WTC11 (cell line): ENCODE measurements around the gene C20orf141. TPM values are rescaled to one million over a fixed set of nuclear protein-coding genes. Genes with fewer than 3 reads are reported as not detected.

Source experiments
- ATAC-seq: fragments of 200-7000 bp; cut with Tn5 transposase; 2 replicates; pipeline ENCODE4 v1.10.0; 2021; ENCODE audit warnings: mild to moderate bottlenecking, moderate library complexity
- CTCF ChIA-PET: fragments of 300-600 bp; sonication (Branson Sonifier 250); formaldehyde crosslinking; loops from one replicate; lab custom pipeline; 2021; ENCODE audit warnings: antibody characterized with exemption; lab: Charles Lee
- POLR2A ChIA-PET: fragments of 350-600 bp; sonication (Branson Sonifier 250); formaldehyde crosslinking; loops from one replicate; lab custom pipeline; 2021; ENCODE audit warnings: antibody characterized with exemption; lab: Charles Lee
- DNase-seq: peaks from one replicate; pipeline ENCODE4 v3.0.0; 2021; ENCODE audit warnings: low spot score
- H3K27ac Mint-ChIP-seq: 2 replicates; pipeline ENCODE4 v1.8.0; 2021; ENCODE audit warnings: mixed read lengths
- H3K27me3 Mint-ChIP-seq: 2 replicates; pipeline ENCODE4 v1.8.0; 2021; ENCODE audit warnings: low read depth, mild to moderate bottlenecking, moderate library complexity, mixed read lengths
- H3K36me3 Mint-ChIP-seq: 2 replicates; pipeline ENCODE4 v1.8.0; 2021; ENCODE audit warnings: mixed read lengths
- H3K4me1 Mint-ChIP-seq: 2 replicates; pipeline ENCODE4 v1.8.0; 2022; ENCODE audit warnings: mixed read lengths
- H3K4me3 Mint-ChIP-seq: 2 replicates; pipeline ENCODE4 v1.8.0; 2021; ENCODE audit warnings: mild to moderate bottlenecking, moderate library complexity, mixed read lengths
- H3K9me3 Mint-ChIP-seq: 2 replicates; pipeline ENCODE4 v1.8.0; 2021; ENCODE audit warnings: mixed read lengths
- AFF4 ChIP-seq: sonication (generic); formaldehyde crosslinking; IDR thresholded peaks from 2 replicates; pipeline ENCODE4 v1.8.1; 2023; ENCODE audit warnings: mild to moderate bottlenecking, missing genetic modification reagents, borderline replicate concordance
- ARID4B ChIP-seq: sonication (generic); formaldehyde crosslinking; IDR thresholded peaks from 2 replicates; pipeline ENCODE4 v1.8.0; 2023; ENCODE audit warnings: missing genetic modification reagents, mild to moderate bottlenecking, borderline replicate concordance
- ERG ChIP-seq: fragments of 250-450 bp; sonication (Bioruptor Pico); IDR thresholded peaks from 2 replicates; pipeline ENCODE4 v1.8.0; 2021; ENCODE audit warnings: mild to moderate bottlenecking
- ESRRA ChIP-seq: sonication (generic); formaldehyde crosslinking; IDR thresholded peaks from 2 replicates; pipeline ENCODE4 v1.8.1; 2022; ENCODE audit warnings: mild to moderate bottlenecking, missing genetic modification reagents, borderline replicate concordance
- ETV6 ChIP-seq: sonication (generic); formaldehyde crosslinking; IDR thresholded peaks from 2 replicates; pipeline ENCODE4 v1.8.1; 2022; ENCODE audit warnings: mild to moderate bottlenecking, missing genetic modification reagents
- FOXJ3 ChIP-seq: sonication (generic); formaldehyde crosslinking; IDR thresholded peaks from 2 replicates; pipeline ENCODE4 v1.9.0; 2021; ENCODE audit warnings: missing genetic modification reagents, mild to moderate bottlenecking, borderline replicate concordance
- FOXP1 ChIP-seq: sonication (generic); formaldehyde crosslinking; IDR thresholded peaks from 2 replicates; pipeline ENCODE4 v1.8.0; 2022; ENCODE audit warnings: missing genetic modification reagents, mild to moderate bottlenecking, moderate library complexity, borderline replicate concordance
- IRF1 ChIP-seq: sonication (generic); formaldehyde crosslinking; IDR thresholded peaks from 2 replicates; pipeline ENCODE4 v1.8.0; 2023; ENCODE audit warnings: missing genetic modification reagents
- NFATC4 ChIP-seq: fragments of 250-450 bp; sonication (Bioruptor Pico); IDR thresholded peaks from 2 replicates; pipeline ENCODE4 v1.9.0; 2021; ENCODE audit warnings: mild to moderate bottlenecking
- NFE2L1 ChIP-seq: sonication (generic); formaldehyde crosslinking; IDR thresholded peaks from 2 replicates; pipeline ENCODE4 v1.8.1; 2023; ENCODE audit warnings: missing genetic modification reagents
- NFYB ChIP-seq: sonication (generic); formaldehyde crosslinking; conservative IDR thresholded peaks from 2 replicates; pipeline ENCODE4 v1.8.0; 2022; ENCODE audit warnings: low read depth, missing genetic modification reagents
- NR1H2 ChIP-seq: sonication (generic); formaldehyde crosslinking; IDR thresholded peaks from 2 replicates; pipeline ENCODE4 v1.9.0; 2021; ENCODE audit warnings: mild to moderate bottlenecking, moderate library complexity, missing genetic modification reagents
- OVOL2 ChIP-seq: fragments of 250-450 bp; sonication (Bioruptor Pico); IDR thresholded peaks from 2 replicates; pipeline ENCODE4 v1.9.0; 2021; ENCODE audit warnings: mild to moderate bottlenecking, borderline replicate concordance
- RELA ChIP-seq: sonication (generic); formaldehyde crosslinking; IDR thresholded peaks from 2 replicates; pipeline ENCODE4 v1.8.1; 2022; ENCODE audit warnings: missing genetic modification reagents, mild to moderate bottlenecking, borderline replicate concordance
- SMAD4 ChIP-seq: sonication (generic); formaldehyde crosslinking; IDR thresholded peaks from 2 replicates; pipeline ENCODE4 v1.8.0; 2022; ENCODE audit warnings: mild to moderate bottlenecking, missing genetic modification reagents
- SP1 ChIP-seq: sonication (generic); formaldehyde crosslinking; conservative IDR thresholded peaks from 2 replicates; pipeline ENCODE4 v1.8.1; 2022; ENCODE audit warnings: missing genetic modification reagents
- TEAD4 ChIP-seq: sonication (generic); formaldehyde crosslinking; IDR thresholded peaks from 2 replicates; pipeline ENCODE4 v1.8.0; 2022; ENCODE audit warnings: mild to moderate bottlenecking, missing genetic modification reagents
- TP53 ChIP-seq: sonication (generic); formaldehyde crosslinking; IDR thresholded peaks from 2 replicates; pipeline ENCODE4 v1.8.1; 2023; ENCODE audit warnings: mild to moderate bottlenecking, missing genetic modification reagents
- ZBTB21 ChIP-seq: sonication (generic); formaldehyde crosslinking; IDR thresholded peaks from 2 replicates; pipeline ENCODE4 v1.8.1; 2023; ENCODE audit warnings: mild to moderate bottlenecking, missing genetic modification reagents, borderline replicate concordance
- ZNF121 ChIP-seq: sonication (generic); formaldehyde crosslinking; IDR thresholded peaks from 2 replicates; pipeline ENCODE4 v1.8.0; 2023; ENCODE audit warnings: missing genetic modification reagents
- ZNF317 ChIP-seq: sonication (generic); formaldehyde crosslinking; IDR thresholded peaks from 2 replicates; pipeline ENCODE4 v1.8.1; 2023; ENCODE audit warnings: low read depth, mild to moderate bottlenecking, moderate library complexity, missing genetic modification reagents, borderline replicate concordance
- ZNF416 ChIP-seq: fragments of 250-450 bp; sonication (Bioruptor Pico); IDR thresholded peaks from 2 replicates; pipeline ENCODE4 v1.9.0; 2021; ENCODE audit warnings: mild to moderate bottlenecking, inconsistent platforms
- total RNA-seq: library from RNA; stranded (reverse); gene quantifications from 3 replicates; pipeline ENCODE4 v1.2.3, GENCODE V29; 2021

Gene C20orf141
- total RNA-seq, 1 experiment from 2014 or later = not detected

GRCh38 chr20:2836035-2836434, 21.2 kb downstream of the C20orf141 start (continued):
- TF ChIP-seq TEAD4 (CRISPR knock-in tag) (no peak), TP53 (CRISPR knock-in tag) (no peak), SP1 (no peak), ETV6 (CRISPR knock-in tag) (no peak), ZBTB21 (no peak), ARID4B (CRISPR knock-in tag) (no peak), OVOL2 (CRISPR knock-in tag) (no peak), NFE2L1 (CRISPR knock-in tag) (no peak), ZNF317 (no peak), FOXP1 (CRISPR knock-in tag) (no peak)

GRCh38 chr20:2837221-2837960, 22.6 kb downstream of the C20orf141 start:
- POLR2A ChIA-PET = no interaction called here
- TF ChIP-seq ZNF416 (CRISPR knock-in tag) (no peak), FOXJ3 (CRISPR knock-in tag) (no peak), IRF1 (no peak), SMAD4 (CRISPR knock-in tag) (no peak), TEAD4 (CRISPR knock-in tag) (no peak), ERG (CRISPR knock-in tag) (no peak), ESRRA (no peak), NFATC4 (CRISPR knock-in tag) (no peak), NR1H2 (CRISPR knock-in tag) (no peak), NFYB (CRISPR knock-in tag) (no peak), RELA (no peak), ZNF121 (CRISPR knock-in tag) (no peak), AFF4 (CRISPR knock-in tag) (no peak)
- TF ChIP-seq, all 79 proteins: peak for 0
- Mint-ChIP-seq H3K27ac (no peak overlapping the region), H3K4me1 (peaks cover 8% of the 10 kb centered on the region), H3K36me3 (peaks cover 11% of the 10 kb centered on the region), H3K27me3 (peaks cover 27% of the 10 kb centered on the region), H3K9me3 (peaks cover 5% of the 10 kb centered on the region), H3K4me3 (no peak overlapping the region)
- ATAC-seq (no peak), DNase-seq (no peak)
- CTCF ChIA-PET = no interaction called here
